GM19397 (cell line): Measurements from ENCODE around the gene NEIL3.

Experiments
- ATAC-seq: cut with Tn5 transposase; IDR thresholded peaks from one replicate; pipeline ENCODE4 v1.9.1; 2021; ENCODE audit warnings: mild to moderate bottlenecking, moderate library complexity; ENCODE audit not compliant: unreplicated experiment

Gene NEIL3

DNA sequence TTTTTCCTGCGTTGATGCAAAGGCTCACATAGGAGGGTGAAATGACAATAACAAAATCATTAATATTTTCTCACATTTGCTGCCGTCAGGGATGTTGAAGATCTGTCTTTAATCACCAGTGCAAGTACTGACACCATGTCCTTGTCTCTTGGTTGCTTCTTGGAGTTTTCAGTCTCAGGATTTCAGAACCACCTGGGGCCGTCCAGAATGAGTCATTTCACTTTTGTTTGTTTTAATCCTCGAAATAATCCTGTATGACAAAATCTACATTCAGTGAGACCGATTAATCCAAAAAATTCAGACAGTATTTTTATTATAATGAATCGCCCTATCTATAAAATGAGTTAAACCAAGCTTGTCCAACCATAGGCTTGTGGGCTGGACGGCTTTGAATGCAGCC is 47.2 kb downstream of the NEIL3 start:
- no peak for ATAC-seq

DNA sequence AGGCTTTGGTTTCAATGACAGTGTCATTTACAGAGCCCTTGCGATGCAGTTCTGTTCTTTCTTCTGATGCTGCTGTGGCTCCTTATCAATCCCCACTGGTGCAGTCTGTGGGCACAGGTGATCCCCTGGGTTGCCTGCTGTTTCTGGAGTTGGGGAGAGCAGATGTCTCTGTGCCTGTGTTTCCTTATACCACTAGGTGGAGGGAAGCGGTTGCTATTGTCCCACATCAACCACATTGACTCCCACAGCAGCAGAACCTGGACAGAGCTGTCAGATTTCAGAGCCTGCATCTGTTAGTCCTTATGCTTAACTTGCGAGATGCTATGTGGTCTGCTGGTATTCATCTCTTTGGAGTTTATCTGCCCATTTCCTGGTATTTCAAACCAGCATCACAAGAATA is 57.7 kb downstream of the NEIL3 start:
- ATAC-seq: no peak

DNA sequence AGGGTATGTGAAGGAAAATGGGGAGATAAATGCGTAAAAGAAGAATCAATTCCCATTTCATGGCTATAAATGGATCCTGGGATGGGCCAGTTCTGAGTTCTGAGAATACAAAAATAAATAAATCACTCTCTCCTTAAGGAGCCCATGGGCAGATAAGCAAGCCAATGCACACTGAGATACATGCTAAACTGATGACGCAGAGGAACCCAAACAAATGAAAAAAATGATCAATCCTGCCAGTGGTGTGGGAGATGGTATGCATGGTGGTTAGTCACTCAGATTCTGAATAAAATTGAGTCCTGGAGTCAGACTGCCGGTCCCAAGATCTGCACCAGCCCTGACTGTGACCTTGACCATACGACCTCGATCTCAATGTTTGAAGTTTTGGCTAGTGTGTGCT is 59.7 kb downstream of the NEIL3 start:
- ATAC-seq: no peak

DNA sequence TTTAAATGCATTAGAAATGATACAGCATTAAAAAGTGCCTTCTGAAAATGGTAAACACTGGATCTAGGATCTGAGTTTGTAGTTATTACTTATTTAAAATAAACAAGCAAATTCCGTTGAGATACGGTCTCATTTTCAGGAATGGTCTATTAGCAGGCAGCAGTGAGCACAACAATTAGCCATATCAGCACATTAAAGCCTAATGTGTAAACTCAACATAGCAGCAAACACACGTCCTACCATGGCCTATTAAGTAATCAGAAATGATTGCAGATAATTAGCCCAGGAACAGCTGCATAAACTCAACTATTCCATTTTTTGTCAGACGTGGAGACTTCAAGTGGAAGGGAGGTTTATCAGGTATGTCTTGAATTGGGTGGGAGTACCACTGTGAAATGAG is 61.8 kb downstream of the NEIL3 start:
- no peak for ATAC-seq

DNA sequence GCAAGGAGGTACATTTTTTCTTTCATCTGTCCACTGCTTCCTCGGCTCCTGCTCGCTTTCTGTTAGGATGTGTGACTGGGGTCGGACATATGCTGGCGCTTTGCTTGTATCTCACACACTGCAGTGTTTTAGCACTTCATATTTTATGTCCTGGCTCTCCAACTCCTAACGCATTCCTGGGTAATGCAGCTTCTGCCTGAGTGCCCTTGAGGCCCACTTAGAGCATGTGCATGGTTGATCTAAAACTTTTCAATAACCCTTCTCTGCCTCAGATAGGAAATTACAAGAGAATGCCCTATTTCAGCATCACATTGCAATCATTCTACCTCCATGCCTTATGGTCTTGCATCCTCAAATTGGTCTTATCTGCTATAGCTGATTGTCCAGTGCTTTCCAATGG is 65.3 kb downstream of the NEIL3 start:
- no peak for ATAC-seq

DNA sequence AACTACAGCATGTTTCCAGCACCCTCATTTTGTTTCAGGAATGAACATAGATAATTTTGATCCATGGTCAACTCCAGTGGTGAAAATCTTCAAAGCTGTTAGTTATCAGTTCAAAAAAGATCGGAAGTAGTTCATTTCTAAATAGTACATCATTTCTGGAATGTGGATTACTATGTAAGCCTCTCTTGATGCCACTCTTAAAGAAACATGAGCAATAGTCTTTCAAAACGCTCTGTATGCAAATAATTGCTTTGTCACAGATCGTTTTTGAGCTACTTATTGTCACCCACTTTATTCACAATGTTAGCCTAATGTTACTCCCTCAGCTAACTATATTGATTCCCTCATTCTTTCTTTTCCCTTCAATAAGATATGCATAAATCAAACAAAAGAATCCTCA is 65.7 kb downstream of the NEIL3 start:
- ATAC-seq: no peak

DNA sequence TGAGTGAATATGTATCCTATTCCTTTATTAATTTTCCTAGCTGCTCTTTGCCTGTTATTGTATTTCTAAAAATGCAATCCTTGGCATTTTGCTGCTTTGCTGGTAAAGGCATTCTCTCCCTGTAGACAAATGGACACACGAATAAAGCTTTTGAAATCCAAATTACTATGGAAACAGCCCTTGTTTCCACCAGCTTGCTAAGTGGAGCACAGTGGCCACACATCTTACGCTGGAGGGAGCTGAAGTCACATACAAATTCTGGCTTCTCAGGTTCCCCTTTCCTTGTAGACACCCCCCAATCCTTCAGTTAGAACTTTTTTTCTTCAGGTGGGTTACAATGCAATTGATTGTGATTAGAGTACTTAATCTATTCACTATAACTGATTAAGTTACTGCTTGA is 66.3 kb downstream of the NEIL3 start:
- ATAC-seq: no peak

DNA sequence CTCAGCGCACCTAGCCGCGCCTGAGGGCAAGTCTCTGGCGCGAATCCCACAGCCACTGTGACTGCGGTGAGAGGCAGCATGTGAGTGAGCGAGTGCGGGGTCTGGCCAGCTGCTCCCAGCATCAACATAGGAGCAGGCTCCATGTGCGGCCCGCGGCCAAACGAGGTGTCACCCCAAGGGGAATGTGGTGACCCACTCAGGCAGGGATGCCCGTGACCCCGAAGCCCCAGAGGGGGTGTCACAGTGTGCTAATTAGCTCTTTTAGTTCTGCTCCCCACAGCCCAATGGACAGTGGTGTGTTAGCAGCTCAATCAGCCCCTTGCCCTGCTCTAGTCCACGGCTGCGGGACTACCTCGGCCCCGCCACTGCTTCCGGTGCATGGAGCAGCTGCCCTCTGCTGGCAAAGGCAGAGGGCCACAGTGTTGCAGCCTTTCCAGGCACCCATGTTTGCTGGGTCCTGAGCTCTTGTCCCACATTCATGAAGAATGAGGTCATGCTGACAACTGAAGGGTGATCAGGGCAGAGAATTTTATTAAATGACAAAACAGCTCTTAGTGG is 71.1 kb downstream of the NEIL3 start:
- ATAC-seq: no peak

DNA sequence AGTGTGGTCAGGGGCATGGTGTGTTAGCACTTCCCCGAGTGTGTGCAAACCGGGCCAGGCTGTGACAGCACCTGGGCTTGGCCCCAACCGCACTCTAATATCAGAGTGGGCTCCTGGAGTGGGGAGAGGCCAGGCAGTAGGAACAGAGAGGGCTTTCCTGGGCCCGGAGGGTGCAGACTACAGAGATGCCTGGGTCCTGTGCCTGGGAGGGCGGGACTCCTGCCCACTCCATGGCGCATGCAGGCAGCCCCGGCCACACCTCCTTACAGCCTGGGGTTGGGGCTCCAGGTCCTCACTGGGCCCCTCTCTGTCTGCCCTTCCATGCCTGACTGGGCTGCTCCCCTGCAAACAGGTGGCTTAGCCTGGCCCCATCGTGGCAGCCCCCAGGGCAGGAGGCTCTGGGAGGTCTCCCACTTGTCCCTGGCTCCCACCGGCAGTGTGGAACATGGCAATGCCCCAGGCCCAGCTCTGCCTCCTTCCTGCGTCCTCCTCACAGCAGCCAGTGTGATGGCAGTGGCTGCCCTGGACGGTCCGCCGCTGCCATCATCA is 72.2 kb downstream of the NEIL3 start:
- ATAC-seq: no peak

DNA sequence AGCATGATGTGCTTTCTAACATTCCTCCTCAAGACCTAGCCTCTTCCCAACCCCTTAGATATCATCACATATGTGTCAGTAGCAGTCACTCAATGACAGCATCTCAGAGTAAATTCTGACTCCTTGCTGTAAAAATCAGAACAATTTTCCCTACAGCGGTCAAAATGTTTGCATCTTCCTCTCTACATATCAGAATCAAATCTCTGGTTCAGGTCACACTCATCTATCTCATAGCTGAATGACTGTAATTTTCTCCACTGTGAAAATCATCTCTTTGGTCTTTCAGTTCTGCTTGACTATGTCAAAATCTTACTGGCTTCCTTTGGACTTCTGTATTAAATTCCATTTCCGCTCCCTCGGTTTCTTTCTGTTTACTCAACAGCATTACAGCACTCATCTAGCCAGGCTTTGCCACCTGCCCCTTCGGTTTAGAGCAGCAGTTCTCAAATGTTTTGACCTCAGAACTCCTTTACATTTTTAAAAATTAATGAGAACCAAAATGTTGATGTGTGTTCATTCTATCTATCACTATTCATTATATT is 75.3 kb downstream of the NEIL3 start:
- no peak for ATAC-seq

DNA sequence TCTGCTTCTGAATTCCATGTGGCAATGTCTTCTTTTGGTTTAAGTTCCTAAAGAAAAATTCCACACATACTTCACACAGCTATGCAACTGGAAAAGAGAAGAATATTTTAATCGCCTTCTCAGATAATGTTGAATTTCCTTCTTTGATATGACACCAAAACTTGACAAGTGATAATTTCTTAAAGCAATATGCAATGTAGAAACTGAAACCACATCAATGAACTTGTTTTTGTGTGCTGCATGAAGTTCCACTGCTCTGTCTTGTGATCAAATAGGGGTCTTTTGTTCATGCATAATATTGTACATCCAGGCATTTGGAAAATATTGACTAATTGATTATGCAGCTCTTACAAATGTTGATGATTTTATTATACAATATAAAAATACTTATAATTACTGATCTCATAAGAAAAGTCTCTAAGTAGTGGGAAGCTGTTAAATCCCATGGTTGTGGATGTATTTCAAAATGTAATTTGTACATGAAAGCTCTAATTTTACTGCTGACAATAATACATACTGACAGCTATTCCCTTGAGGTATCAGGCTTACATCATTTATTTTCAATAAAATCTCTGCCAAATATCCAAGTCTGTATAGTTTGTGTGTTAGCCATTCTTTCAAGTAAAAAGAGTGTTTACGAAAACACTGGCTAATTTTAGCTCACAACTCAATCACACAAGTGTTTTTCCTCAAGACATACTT is 76.1 kb downstream of the NEIL3 start:
- no peak for ATAC-seq

DNA sequence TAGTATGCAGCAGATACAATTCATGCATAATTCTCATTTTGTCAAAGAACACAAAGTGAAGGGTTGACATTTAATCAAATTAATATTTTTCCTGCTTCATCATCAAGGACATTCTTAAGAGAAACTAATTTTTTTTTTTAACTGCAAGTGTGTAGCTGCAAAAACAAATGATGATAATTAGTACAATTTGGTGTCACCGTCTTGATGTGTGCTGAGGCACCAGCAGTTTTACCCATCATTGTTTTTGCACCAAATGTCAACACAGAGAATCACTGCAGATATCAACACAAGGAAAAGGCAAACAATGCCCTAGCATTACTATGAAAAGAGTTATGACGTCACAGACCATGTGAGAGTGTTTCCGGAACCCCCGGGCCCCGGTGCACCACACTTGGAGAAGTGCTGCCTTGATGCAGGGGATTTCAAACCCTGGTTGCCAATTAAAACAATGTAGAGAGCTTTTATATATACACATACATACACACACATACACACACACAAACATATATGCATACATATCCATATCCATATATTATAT is 76.7 kb downstream of the NEIL3 start:
- ATAC-seq: no peak

DNA sequence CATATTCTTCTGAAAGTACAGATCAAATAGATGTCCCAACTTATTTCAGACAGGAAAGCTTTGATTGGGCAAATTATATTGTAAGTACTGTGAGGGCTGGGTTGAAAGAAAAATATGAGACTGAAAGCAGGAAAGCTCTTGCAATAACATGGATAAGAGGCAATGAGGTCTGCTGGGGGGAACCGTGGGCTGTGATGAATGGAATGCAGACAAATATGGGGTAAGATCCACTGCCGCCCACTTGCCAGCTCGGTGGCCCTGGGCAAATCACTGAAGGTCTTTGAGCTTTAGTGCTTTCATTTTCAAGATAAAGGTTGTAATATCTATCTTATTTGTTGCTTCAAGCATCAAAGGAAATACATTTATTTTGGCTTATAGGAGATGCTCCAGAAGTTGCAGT is 81.6 kb downstream of the NEIL3 start:
- no peak for ATAC-seq

DNA sequence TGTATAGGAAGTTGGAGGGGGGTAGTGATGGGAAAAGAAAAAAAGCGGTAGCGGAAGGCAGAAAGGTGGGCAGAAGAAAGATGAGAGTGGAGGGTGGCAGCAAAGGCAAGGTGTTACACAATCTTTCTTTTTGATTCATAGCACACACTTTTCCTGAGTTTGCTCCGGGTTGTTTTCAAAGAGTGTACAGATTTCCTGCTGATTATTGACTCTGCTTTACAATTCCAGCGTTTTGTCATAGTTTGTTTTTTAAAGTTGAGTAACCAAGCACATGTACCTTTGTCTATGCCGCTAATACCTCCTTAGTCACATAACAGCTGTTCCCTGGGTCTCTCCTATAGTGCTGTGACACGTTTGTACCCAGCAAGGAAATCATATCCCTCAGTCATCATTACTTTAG is 82.3 kb downstream of the NEIL3 start:
- no peak for ATAC-seq

DNA sequence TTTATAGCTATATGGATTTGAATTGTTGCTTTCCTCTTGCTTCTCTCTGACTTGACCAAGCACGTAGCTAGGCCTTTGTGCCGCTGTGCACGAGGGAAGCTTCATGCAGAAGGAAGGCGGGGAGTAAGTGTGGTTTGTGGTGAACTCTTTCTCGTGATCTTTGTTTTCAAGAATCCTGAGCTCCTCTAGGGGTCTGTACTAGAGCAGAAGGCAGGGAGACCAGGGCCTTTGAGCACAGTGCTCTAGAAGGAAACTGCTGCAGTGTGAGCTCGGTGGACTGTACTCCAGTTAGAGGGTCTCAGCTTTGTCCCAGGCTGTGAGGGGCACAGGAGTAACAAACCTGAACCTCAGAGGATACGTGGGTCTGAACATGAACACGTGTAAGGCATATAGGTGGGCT is 83.6 kb downstream of the NEIL3 start:
- ATAC-seq: no peak

DNA sequence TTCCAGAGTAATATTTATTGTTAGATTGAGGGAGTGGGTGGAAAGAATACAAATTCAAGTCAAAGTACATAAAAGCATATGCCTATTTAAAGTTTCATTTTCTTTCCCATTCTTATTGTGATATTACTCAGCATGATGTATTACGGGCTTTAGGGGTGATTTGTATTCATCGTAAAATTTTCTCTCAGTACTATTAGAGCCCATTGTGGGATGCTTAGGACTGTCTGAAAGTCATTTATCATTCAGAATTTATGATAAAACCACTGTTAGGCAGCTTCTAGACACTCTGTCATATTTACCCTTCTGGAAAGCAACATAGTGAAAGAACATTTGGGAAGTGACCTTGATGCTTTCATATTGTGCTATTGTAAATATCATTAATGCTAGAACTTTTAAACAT is 86.7 kb downstream of the NEIL3 start:
- no peak for ATAC-seq

DNA sequence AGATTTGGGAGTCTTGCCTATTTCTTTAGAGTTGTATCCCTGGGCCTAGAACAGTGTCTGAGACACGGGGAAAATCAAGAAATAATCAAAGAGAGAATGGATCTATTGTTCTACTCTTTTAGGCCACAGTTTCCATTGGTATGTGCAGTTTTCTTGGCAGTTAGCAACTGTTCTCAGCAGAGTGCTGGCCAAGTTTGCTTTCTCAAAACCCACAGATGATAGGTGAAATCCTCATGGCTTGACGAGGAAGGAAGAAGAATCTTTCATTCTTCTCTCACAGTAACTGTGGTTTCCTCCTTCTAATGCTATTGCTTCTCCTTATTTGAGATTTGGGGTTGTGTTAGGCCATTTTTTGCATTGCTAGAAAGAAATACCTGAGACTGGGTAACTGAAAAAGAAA is 90.4 kb downstream of the NEIL3 start:
- no peak for ATAC-seq

DNA sequence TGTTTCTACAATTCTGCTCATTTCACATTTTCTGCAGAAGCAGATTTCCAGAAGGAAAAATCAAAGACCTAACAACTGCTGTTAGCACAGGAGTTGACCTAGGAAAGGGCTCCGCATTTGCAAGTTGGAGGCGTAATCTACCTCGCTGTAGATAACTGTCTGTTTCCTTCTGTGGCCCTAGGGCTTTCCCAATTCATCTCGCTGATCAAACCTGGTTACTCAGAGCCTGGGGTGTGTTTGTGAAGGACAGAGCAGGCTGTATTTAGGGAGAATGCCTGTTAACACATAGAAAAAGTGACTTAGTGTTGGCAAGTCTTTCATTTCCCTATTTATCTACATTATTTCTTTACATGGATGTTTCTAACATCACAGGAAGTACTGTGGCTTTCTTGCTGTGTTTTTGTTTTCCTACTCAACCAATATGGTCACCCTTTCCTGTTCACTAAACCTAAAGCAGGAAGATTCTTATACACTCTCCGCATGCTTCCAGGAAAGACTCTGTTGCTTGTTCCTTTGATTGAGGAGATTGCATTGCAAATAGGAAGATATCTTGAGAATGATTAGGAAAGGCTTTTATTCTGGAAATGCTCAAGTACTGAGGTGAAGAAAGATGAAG is 92.1 kb downstream of the NEIL3 start:
- ATAC-seq: no peak

DNA sequence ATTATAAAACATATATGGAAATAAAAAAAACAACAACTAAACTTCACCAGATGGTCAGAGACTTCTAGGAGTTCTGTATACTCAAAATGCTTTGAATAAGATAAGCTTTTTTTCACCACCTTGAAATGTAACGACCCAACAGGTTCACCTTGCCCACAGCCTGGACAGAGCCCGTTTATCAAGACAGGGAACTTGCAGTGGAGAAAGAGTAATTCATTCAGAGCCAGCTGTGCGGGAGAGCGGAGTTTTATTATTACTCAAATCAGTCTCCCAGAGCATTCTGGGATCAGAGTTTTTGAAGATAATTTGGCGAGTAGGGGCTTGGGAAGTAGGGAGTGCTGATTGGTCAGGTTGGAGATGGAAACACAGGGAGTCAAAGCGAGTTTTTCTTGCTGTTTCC is 94.1 kb downstream of the NEIL3 start:
- ATAC-seq: no peak

DNA sequence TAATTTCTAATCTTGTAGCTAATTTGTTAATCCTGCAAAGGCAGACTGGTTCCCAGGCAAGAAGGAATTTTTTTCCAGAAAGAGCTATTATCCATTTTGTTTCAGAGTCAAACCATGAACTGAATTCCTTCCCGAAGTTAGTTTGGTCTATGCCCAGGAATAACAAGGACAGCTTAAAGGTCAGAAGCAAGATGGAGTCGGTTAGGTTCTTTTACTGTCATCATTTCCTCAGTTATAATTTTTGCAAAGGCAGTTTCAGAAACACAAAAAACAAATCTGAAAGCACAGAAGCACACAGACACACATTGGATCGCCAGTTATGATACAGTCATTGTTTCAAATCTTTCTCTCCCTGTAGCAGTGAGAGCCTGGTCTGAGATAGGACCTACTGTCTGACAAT is 94.7 kb downstream of the NEIL3 start:
- no peak for ATAC-seq

DNA sequence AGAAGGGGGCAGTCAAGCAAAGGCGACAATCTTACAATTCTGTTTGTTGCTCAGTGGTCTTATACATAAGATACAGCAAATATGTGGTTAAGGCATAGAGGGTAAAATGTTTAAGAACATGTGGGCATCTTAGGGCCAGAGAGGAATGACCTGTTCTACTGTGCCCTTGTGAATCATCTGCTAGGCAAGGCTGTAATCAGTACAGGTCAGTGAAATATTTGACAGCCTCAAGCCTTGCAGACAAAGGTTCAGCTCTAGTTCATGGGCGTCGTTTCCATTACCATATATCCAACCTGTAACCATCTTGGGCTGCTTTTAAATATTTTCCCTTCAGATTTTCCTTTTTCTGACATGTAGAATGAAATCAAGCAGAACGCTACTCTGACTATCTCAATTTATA is 95.3 kb downstream of the NEIL3 start:
- no peak for ATAC-seq

DNA sequence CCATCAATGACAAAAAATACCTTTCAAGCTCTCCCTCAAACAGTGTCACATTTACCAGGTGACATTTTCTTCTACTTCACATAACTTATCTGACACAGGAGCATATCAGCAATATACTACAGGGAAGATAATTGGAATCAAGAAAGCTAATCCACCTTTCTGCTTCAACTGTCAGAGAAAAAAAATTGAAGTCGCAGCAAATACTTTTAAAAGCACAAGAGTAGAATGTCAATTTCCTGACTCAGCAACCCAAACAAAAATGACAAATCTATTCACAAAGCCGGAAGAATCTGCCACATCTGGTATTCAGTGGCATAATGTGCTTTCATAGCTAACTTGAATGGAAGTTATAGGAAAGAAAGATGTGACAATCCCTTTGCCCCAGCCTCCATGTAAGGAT is 95.8 kb downstream of the NEIL3 start:
- ATAC-seq: no peak
